ENCODE measurements around the gene SPACA5B. TPM values are rescaled to one million over a fixed set of nuclear protein-coding genes. Genes with fewer than 3 reads are reported as not detected.
"Not testable (repeated sequence)": the region's sequence is repeated elsewhere in the genome, so short reads cannot be mapped to it uniquely, and the experiment has no call there.

SPACA5B gene
- polyA plus RNA-seq, 6 donors from 2014 or later, result not detected

DNA sequence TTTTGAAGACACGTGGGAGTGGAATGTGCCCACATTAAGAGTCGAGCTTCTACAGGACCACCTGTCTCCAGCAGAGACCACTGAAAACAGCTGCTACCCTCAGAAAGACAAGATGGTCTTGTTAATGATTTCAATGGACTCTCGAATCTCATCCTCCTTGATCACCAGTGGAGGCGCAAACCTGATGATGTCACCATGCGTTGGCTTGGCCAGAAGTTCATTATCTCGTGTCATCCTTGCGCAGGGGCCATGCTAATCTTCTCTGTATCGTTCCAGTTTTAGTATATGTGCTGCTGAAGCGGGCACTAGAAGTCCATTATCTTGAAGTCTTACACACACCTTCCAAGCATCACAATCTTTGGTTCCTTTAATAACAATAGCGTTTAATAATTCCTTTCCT lies 23.3 kb downstream of the SPACA5B start:
- peak overlapping the region in 1 of 8 donors; percentile 56 for H3K4me3 Mint-ChIP-seq
- ATAC-seq (ENCODE audit: low read depth in 2 of 2) (no peak), DNase-seq (no peak)
- no peaks in the 10 kb centered on the region for H3K4me1 Mint-ChIP-seq
- H3K36me3 Mint-ChIP-seq, result no peaks in the 10 kb centered on the region
- H3K27me3 Mint-ChIP-seq, result peaks cover 0 to 21% (median 10%) of the 10 kb centered on the region in 3 donors
- no peak overlapping the region for H3K27ac Mint-ChIP-seq
- H3K9me3 Mint-ChIP-seq, result peaks cover 0 to 6% (median 0%) of the 10 kb centered on the region in 7 donors

- H3K36me3 Mint-ChIP-seq, result no peaks in the 10 kb centered on the region
- ATAC-seq (ENCODE audit: low read depth in 2 of 2) (no peak), DNase-seq (no peak)
- H3K4me1 Mint-ChIP-seq, result no peaks in the 10 kb centered on the region
- H3K27ac Mint-ChIP-seq, result no peak overlapping the region
- peaks cover 0 to 20% (median 12%) of the 10 kb centered on the region in 3 donors for H3K27me3 Mint-ChIP-seq
- H3K9me3 Mint-ChIP-seq, result peaks cover 0 to 6% (median 0%) of the 10 kb centered on the region in 7 donors
- H3K4me3 Mint-ChIP-seq, result no peak overlapping the region
Measured at GRCh38 chrX:48154796-48155195, 24.4 kb downstream of the SPACA5B start.

DNA sequence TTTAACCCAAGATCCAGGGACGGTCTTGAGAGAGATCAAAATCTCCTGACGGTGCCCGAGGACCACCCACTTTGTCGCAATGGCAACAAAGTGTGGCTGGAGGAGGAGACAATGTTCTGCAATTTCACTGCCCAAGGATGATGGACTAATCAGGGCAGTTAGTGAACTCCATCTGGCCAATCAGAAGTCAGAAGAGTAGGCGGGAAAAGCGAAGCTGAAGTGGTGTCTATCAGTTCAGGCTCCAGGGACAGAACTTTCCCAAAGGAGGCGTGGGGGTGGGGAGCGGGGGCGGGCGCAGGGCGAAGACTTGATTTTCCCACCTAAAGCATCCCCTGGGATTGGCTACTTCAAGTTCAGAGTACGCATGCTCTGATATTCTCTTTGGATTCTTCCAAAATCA lies 25.6 kb downstream of the SPACA5B start:
- H3K36me3 Mint-ChIP-seq, result no peaks in the 10 kb centered on the region
- ATAC-seq (ENCODE audit: low read depth in 2 of 2) (no peak), DNase-seq (no peak)
- H3K27me3 Mint-ChIP-seq, result peaks cover 0 to 17% (median 12%) of the 10 kb centered on the region in 3 donors
- no peak overlapping the region for H3K27ac Mint-ChIP-seq
- H3K4me3 Mint-ChIP-seq, result no peak overlapping the region
- H3K4me1 Mint-ChIP-seq, result no peaks in the 10 kb centered on the region
- peaks cover 0 to 6% (median 0%) of the 10 kb centered on the region in 7 donors for H3K9me3 Mint-ChIP-seq

DNA sequence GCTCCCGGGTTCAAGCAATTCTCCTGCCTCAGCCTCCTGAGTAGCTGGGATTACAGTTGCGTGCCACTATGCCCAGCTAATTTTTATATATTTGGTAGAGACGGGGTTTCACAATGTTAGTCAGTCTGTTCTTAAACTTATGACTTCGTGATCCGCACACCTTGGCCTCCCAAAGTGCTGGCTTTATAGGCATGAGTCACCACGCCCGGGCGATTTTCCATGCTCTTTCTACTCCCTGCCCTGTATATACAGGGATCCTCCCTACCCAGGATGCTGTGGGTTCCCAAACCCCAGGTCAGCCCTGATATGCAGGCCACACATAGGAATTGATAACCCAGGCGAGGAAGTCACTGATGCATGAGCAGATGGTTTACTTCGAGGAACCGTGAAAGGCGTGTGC lies 34.8 kb downstream of the SPACA5B start:
- Mint-ChIP-seq H3K4me1 (no peaks in the 10 kb centered on the region), H3K27ac (no peak overlapping the region)

GRCh38 chrX:48166322-48166721 lies 35.9 kb downstream of the SPACA5B start:
- H3K4me1 Mint-ChIP-seq; ATAC-seq (ENCODE audit: low read depth in 2 of 2); H3K27ac Mint-ChIP-seq; H3K36me3 Mint-ChIP-seq; DNase-seq; H3K9me3 Mint-ChIP-seq: not testable (repeated sequence)
- Mint-ChIP-seq H3K27me3 (peaks cover 0 to 40% (median 34%) of the 10 kb centered on the region in 3 donors), H3K4me3 (peak overlapping the region in 1 of 8 donors; percentile 49)

More for the DNA sequence above, 34.8 kb downstream of the SPACA5B start:
- no peak for DNase-seq
- H3K9me3 Mint-ChIP-seq, result no peaks in the 10 kb centered on the region
- ATAC-seq (ENCODE audit: low read depth in 2 of 2), result no peak
- no peaks in the 10 kb centered on the region for H3K36me3 Mint-ChIP-seq
- H3K27me3 Mint-ChIP-seq, result peaks cover 0 to 40% (median 34%) of the 10 kb centered on the region in 3 donors
- H3K4me3 Mint-ChIP-seq, result no peak overlapping the region

DNA sequence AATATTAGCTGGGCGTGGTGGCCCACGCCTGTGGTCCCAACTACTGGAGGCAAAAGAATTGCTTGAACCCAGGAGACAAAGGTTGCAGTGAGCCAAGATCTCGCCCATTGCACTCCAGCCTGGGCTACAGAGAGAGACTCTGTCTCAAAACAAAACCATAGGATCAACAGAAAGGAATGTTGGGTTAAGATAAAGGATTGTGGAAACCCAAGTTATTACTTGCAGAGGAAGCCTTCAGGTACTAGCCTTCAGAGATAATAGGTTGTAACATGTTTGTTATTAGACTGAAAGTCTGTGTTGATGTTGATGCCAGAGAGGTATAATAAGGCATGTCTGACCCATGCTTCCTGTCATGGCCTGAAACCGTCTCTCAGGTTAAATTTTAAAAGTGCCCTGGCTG lies 49.3 kb downstream of the SPACA5B start:
- ATAC-seq (ENCODE audit: low read depth in 2 of 2), result no peak
- no peak overlapping the region for H3K4me3 Mint-ChIP-seq
- DNase-seq, result no peak
- H3K27me3 Mint-ChIP-seq, result peaks cover 0 to 13% (median 7%) of the 10 kb centered on the region in 3 donors
- no peak overlapping the region for H3K27ac Mint-ChIP-seq
- H3K9me3 Mint-ChIP-seq, result peaks cover 0 to 1% (median 0%) of the 10 kb centered on the region in 7 donors
- no peaks in the 10 kb centered on the region for H3K36me3 Mint-ChIP-seq
- H3K4me1 Mint-ChIP-seq, result peaks cover 0 to 6% (median 4%) of the 10 kb centered on the region in 3 donors

GRCh38 chrX:48180811-48181210 lies 50.4 kb downstream of the SPACA5B start:
- DNase-seq (no peak), ATAC-seq (ENCODE audit: low read depth in 2 of 2) (no peak)
- Mint-ChIP-seq H3K27me3 (peaks cover 0 to 25% (median 17%) of the 10 kb centered on the region in 3 donors), H3K4me3 (no peak overlapping the region), H3K36me3 (no peaks in the 10 kb centered on the region), H3K27ac (no peak overlapping the region), H3K9me3 (peaks cover 0 to 3% (median 0%) of the 10 kb centered on the region in 7 donors), H3K4me1 (peaks cover 0 to 6% (median 4%) of the 10 kb centered on the region in 3 donors)

DNA sequence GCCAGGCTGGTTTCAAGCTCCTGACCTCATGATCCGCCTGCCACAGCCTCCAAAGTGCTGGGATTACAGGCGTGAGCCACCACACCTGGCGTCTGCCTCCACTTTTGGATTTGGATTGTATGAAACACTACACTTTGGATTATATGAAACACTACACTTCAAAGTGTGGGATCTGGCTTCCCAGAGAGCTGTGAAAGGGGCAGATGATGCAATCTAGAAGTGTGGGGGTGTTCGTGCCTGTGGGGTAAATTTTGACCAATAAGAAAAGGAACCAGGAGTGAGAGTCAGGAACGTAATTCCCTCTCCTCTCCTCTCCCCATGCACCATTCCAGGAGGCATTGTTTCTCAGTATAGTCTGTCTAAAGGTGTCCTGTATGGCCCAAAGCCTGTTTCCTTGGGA lies 51.5 kb downstream of the SPACA5B start:
- DNase-seq; ATAC-seq (ENCODE audit: low read depth in 2 of 2); H3K9me3 Mint-ChIP-seq; H3K4me3 Mint-ChIP-seq; H3K36me3 Mint-ChIP-seq; H3K4me1 Mint-ChIP-seq: not testable (repeated sequence)
- H3K27ac Mint-ChIP-seq, result peak overlapping the region in 1 of 6 donors; percentile 4
- H3K27me3 Mint-ChIP-seq, result peaks cover 0 to 27% (median 17%) of the 10 kb centered on the region in 3 donors

Other genes starting within 250 kb of the SPACA5B start
- gene ZNF182, start 126.6 kb upstream of the SPACA5B start, polyA plus RNA-seq (ENCODE audit: low read depth in 6 of 6), result 1 to 10 TPM in 5 of 6 donors, not detected in 1; 3.0 to 9.4 (median 6.1) TPM
- under 1 TPM in 1 of 6 donors, not detected in 5; 0.87 TPM for gene SPACA5, start 123.6 kb upstream of the SPACA5B start, polyA plus RNA-seq (ENCODE audit: low read depth in 6 of 6)
- gene ZNF630, start 59.0 kb upstream of the SPACA5B start, polyA plus RNA-seq (ENCODE audit: low read depth in 6 of 6), result 1 to 10 TPM in 5 of 6 donors, under 1 TPM in 1; 0.87 to 4.8 (median 2.9) TPM
- not detected for gene SSX5, start 66.2 kb downstream of the SPACA5B start, polyA plus RNA-seq (ENCODE audit: low read depth in 6 of 6)
- gene SSX1, start 124.8 kb downstream of the SPACA5B start, polyA plus RNA-seq (ENCODE audit: low read depth in 6 of 6), result not detected
- not detected for gene SSX3, start 226.1 kb downstream of the SPACA5B start, polyA plus RNA-seq (ENCODE audit: low read depth in 6 of 6)

Data from naive B cell (primary cell).